ENCODE results near the gene BACH2.

BACH2 gene

DNA sequence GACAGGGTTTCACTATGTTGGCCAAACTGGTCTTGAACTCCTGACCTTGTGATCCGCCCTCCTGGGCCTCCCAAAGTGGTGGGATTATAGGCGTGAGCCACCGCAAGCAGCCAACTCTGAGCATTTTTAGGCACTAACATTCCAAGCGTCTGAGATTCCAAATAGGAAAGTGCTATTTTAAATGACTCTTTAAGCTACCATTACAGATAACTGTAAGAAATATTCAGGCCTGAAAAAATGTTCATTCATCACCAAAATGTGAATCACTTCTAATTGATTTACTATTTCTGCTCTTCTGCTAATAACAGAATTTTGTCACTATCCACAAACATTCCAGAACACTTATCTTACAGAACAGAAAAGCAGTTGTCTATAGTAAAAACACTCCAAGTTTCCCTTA lies 106.5 kb downstream of the BACH2 start:
- TF ChIP-seq, protein P1, sequence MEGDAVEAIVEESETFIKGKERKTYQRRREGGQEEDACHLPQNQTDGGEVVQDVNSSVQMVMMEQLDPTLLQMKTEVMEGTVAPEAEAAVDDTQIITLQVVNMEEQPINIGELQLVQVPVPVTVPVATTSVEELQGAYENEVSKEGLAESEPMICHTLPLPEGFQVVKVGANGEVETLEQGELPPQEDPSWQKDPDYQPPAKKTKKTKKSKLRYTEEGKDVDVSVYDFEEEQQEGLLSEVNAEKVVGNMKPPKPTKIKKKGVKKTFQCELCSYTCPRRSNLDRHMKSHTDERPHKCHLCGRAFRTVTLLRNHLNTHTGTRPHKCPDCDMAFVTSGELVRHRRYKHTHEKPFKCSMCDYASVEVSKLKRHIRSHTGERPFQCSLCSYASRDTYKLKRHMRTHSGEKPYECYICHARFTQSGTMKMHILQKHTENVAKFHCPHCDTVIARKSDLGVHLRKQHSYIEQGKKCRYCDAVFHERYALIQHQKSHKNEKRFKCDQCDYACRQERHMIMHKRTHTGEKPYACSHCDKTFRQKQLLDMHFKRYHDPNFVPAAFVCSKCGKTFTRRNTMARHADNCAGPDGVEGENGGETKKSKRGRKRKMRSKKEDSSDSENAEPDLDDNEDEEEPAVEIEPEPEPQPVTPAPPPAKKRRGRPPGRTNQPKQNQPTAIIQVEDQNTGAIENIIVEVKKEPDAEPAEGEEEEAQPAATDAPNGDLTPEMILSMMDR (IDR thresholded peaks at IDR 0.05; ENCODE audit: poor library complexity, severe bottlenecking) = no peak
- no peaks in the 10 kb centered on the region for H3K27me3 ChIP-seq (ENCODE audit: insufficient read depth, poor library complexity, severe bottlenecking)
- ATAC-seq (ENCODE audit: low read depth) (no peak), DNase-seq (ENCODE audit: low spot score) (no peak)
- no peak overlapping the region for H3K4me3 ChIP-seq (ENCODE audit: severe bottlenecking)
- H3K4me1 ChIP-seq (ENCODE audit: insufficient read depth, poor library complexity, severe bottlenecking) = peaks cover 30% of the 10 kb centered on the region
- no peak overlapping the region for H3K27ac ChIP-seq (ENCODE audit: poor library complexity, severe bottlenecking)
- no peaks in the 10 kb centered on the region for H3K36me3 ChIP-seq (ENCODE audit: low read depth)
- H3K9me3 ChIP-seq (ENCODE audit: severe bottlenecking) = no peaks in the 10 kb centered on the region

DNA sequence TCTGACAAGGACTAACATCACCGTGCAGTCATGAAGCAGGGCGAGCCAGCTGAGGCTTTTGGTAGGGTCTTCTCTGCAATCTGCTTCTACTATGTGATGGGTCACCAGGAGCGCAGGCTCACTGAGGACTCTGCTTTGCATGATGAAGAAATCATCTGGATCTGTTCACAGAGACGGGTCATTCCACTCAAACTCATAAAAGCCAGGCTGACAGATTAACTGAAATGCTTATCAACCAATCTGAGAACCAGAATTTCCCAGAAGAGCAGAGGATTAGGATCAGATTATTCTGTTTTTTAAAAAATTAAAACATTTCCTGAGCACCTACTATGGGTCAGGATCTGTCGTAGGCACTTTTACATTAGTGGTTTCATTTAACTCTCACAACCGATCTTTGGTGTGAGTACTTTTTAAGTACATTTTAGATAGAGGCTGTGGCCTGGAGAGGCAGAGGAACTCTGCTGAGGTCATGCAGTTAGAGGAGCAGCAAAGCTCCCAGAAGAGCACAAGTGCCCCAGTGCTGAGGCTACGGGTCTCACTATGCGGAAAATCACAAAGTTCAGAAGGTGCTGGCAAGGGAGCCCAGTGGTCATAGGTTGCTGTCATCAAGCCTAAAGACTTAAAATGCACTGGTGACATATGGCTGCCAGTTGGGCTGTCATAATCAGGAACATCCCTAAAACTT lies 109.1 kb downstream of the BACH2 start:
- Histone ChIP-seq H3K4me3 (ENCODE audit: severe bottlenecking) (no peak overlapping the region), H3K27ac (ENCODE audit: poor library complexity, severe bottlenecking) (peak overlapping the region; percentile 8), H3K9me3 (ENCODE audit: severe bottlenecking) (no peaks in the 10 kb centered on the region), H3K4me1 (ENCODE audit: insufficient read depth, poor library complexity, severe bottlenecking) (peaks cover 35% of the 10 kb centered on the region), H3K36me3 (ENCODE audit: low read depth) (no peaks in the 10 kb centered on the region), H3K27me3 (ENCODE audit: insufficient read depth, poor library complexity, severe bottlenecking) (no peaks in the 10 kb centered on the region)
- DNase-seq (ENCODE audit: low spot score) (no peak), ATAC-seq (ENCODE audit: low read depth) (0 out of 3 replicates have a peak, but pooled peaks have one; percentile 4)
- TF ChIP-seq, protein P1 (IDR thresholded peaks at IDR 0.05; ENCODE audit: poor library complexity, severe bottlenecking) = no peak

DNA sequence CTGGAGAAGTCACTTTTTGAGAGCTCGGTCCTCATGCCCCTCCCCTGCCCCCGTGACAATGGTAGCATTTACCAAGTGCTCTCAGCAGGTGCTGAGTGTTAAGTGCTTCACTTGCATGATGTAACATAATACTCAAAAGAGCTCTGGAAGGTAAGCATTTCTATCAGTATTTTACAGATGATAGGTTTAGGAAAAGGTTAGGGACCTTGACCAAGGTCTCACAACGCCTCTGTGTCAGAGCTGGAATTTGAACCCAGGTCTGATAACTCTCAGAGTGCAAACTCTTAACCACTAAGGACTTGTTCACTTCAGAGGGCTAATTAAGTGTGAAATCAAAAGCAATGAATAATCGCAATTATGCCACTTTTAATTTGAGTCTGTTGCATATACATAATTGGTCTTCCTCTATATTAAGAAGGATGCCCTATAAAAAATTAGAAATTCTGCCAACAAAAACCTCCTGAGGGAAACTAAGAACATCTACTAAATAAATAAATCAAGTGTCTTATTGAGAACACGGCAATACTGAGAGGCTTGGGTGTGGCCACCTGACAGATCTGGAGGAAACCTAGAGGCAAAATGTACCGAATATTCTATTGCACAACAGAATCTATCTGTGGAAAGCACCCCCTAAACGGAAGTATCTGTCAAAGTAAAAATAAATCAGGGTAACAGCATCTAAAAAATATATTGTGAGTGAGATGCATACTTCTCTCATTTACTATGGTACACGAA lies 109.8 kb downstream of the BACH2 start:
- DNase-seq (ENCODE audit: low spot score) = no peak
- peak overlapping the region; percentile 8 for H3K27ac ChIP-seq (ENCODE audit: poor library complexity, severe bottlenecking)

DNA sequence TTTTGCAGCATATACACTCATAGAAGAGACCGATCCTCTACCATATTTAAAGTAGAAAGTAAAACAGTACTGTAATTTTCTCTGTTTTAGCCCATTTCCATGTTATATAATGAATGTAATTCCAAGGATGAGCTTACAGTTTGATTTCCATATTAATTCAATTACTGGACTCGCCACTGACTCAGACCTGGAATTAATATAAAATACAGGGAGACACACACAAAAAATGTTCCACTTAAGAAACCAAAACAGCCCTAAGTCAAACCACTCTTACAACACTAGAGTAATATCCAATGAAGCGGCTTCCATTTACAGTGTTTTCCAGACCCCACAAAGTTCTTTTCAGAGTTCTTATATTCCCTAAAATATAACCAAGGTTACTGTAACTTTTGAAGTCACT lies 110.6 kb downstream of the BACH2 start:
- Histone ChIP-seq H3K9me3 (ENCODE audit: severe bottlenecking) (no peaks in the 10 kb centered on the region), H3K27ac (ENCODE audit: poor library complexity, severe bottlenecking) (no peak overlapping the region), H3K36me3 (ENCODE audit: low read depth) (no peaks in the 10 kb centered on the region), H3K27me3 (ENCODE audit: insufficient read depth, poor library complexity, severe bottlenecking) (no peaks in the 10 kb centered on the region), H3K4me3 (ENCODE audit: severe bottlenecking) (no peak overlapping the region), H3K4me1 (ENCODE audit: insufficient read depth, poor library complexity, severe bottlenecking) (peaks cover 35% of the 10 kb centered on the region)
- ATAC-seq (ENCODE audit: low read depth) (no peak), DNase-seq (ENCODE audit: low spot score) (no peak)
- TF ChIP-seq, protein P1 (IDR thresholded peaks at IDR 0.05; ENCODE audit: poor library complexity, severe bottlenecking) = no peak

More for the DNA sequence above, 109.8 kb downstream of the BACH2 start:
- peaks cover 35% of the 10 kb centered on the region for H3K4me1 ChIP-seq (ENCODE audit: insufficient read depth, poor library complexity, severe bottlenecking)
- H3K9me3 ChIP-seq (ENCODE audit: severe bottlenecking) = no peaks in the 10 kb centered on the region
- ATAC-seq (ENCODE audit: low read depth) = peak; percentile 51; the same call in 1 of the 3 replicates
- H3K36me3 ChIP-seq (ENCODE audit: low read depth) = no peaks in the 10 kb centered on the region
- no peak overlapping the region for H3K4me3 ChIP-seq (ENCODE audit: severe bottlenecking)
- TF ChIP-seq, protein P1 (IDR thresholded peaks at IDR 0.05; ENCODE audit: poor library complexity, severe bottlenecking) = no peak
- H3K27me3 ChIP-seq (ENCODE audit: insufficient read depth, poor library complexity, severe bottlenecking) = no peaks in the 10 kb centered on the region
